ENCODE measurements around the gene MAP2K2. TPM values are rescaled to one million over a fixed set of nuclear protein-coding genes. Genes with fewer than 3 reads are reported as not detected.

The MAP2K2 gene
- total and polyA plus RNA-seq, 2 donors (not counting 1 experiment from before 2014, with no cell fraction given): 138 to 181 TPM

DNA sequence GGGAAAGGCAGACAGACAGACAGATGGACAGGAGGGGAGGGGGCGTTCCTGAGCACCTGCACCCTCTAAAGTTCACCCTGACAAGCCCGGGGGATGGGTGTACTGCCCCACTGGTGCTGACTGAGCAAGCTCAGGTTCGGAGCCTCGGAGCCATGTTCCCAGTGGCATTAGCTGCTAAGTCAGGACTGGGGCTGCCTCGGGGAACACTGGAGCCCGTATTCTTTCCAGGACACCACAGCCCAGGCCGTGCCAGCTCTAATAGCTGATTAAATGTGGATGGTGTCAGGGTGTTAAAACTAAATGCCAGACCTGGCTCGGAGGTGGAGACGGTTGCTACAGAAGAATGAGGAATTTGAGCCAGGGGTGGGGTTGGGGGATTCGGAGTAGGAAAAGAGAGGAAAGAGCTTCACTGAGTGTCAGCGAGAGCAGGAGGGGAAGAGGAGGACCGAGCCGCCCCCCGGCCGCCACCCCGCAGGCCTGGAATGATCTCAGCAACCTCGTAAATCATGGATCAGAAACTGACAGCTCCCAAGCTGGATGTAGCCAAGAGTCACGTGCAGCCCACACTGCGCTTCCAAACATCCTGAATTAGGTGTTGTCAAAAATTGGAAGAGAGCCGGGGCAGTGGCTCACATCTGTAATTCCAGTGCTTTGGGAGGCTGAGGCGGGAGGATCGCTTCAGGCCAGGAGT, 10.4 kb downstream of the MAP2K2 start:
- peaks cover 9% of the 10 kb centered on the region for H4K20me1 ChIP-seq (ENCODE audit: control insufficient read depth, insufficient read depth, low read length, poor library complexity, severe bottlenecking)
- no peaks in the 10 kb centered on the region for H3K27me3 Mint-ChIP-seq
- ChIA-PET POLR2A (interaction anchor here (1.1 kb wide), 1 partner anchor 125 kb away, joined by 6 read pairs; no protein-coding TSS in a partner anchor), CTCF (no interaction called here)
- peaks cover 0 to 28% of the 10 kb centered on the region in 2 experiments for H3K36me3 ChIP-seq (replicated peaks in 1 of 2; ENCODE audit: control extremely low read depth in 1 of 2, control insufficient read depth in 1 of 2, extremely low read depth in 1 of 2, insufficient read depth in 2 of 2, low read length in 1 of 2)
- no peak overlapping the region for H3K9ac ChIP-seq (ENCODE audit: low read length)
- peaks cover 71% of the 10 kb centered on the region for H3K79me2 ChIP-seq (ENCODE audit: control insufficient read depth, insufficient read depth, low read length)
- WGBS (ENCODE audit: insufficient coverage): 97% methylated on average over 20 of the region's 22 CpGs
- H3K27me3 ChIP-seq (replicated peaks in 1 of 4; ENCODE audit: control extremely low read depth in 1 of 4, control insufficient read depth in 3 of 4, insufficient read depth in 4 of 4, low read length in 3 of 4): no peaks in the 10 kb centered on the region
- no peak for DNase-seq
- no peaks in the 10 kb centered on the region for H3K9me3 Mint-ChIP-seq (ENCODE audit: insufficient read depth)
- H3K4me1 ChIP-seq (ENCODE audit: control insufficient read depth in 2 of 2, insufficient read depth in 2 of 2, low read length in 2 of 2): peaks cover 39 to 52% of the 10 kb centered on the region in 2 donors
- peak overlapping the region in 1 of 2 donors; percentile 84 for H3K27ac ChIP-seq (ENCODE audit: low read length in 2 of 2)
- peak overlapping the region; percentile 69 for H3K27ac Mint-ChIP-seq
- peak overlapping the region; percentile 4 for H3K4me3 Mint-ChIP-seq
- no peak overlapping the region for H3K4me2 ChIP-seq (replicated peaks; ENCODE audit: low read depth, low read length, poor library complexity, severe bottlenecking)
- H3K4me1 Mint-ChIP-seq: peaks cover 59% of the 10 kb centered on the region
- TF ChIP-seq EZH2 (IDR thresholded peaks at IDR 0.05; ENCODE audit: borderline replicate concordance, insufficient read depth, low read depth, low read length, poor library complexity, severe bottlenecking): no peak
- TF ChIP-seq, protein P1, sequence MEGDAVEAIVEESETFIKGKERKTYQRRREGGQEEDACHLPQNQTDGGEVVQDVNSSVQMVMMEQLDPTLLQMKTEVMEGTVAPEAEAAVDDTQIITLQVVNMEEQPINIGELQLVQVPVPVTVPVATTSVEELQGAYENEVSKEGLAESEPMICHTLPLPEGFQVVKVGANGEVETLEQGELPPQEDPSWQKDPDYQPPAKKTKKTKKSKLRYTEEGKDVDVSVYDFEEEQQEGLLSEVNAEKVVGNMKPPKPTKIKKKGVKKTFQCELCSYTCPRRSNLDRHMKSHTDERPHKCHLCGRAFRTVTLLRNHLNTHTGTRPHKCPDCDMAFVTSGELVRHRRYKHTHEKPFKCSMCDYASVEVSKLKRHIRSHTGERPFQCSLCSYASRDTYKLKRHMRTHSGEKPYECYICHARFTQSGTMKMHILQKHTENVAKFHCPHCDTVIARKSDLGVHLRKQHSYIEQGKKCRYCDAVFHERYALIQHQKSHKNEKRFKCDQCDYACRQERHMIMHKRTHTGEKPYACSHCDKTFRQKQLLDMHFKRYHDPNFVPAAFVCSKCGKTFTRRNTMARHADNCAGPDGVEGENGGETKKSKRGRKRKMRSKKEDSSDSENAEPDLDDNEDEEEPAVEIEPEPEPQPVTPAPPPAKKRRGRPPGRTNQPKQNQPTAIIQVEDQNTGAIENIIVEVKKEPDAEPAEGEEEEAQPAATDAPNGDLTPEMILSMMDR (IDR thresholded peaks at IDR 0.05): no peak
- no peak overlapping the region for H2AFZ ChIP-seq (ENCODE audit: insufficient read depth, low read depth, low read length, poor library complexity, severe bottlenecking)
- no peak for ATAC-seq (ENCODE audit: low read depth)
- H3K4me3 ChIP-seq (ENCODE audit: control extremely low read depth in 1 of 5, extremely low read depth in 1 of 5, insufficient read depth in 1 of 5, low read depth in 2 of 5, low read length in 4 of 5): no peak overlapping the region
- peaks cover 0 to 3% (median 0%) of the 10 kb centered on the region in 3 donors for H3K9me3 ChIP-seq (ENCODE audit: control extremely low read depth in 1 of 3, control insufficient read depth in 2 of 3, insufficient read depth in 1 of 3, low read length in 2 of 3)
- intact Hi-C loops (cut with micrococcal nuclease): no loop called here

DNA sequence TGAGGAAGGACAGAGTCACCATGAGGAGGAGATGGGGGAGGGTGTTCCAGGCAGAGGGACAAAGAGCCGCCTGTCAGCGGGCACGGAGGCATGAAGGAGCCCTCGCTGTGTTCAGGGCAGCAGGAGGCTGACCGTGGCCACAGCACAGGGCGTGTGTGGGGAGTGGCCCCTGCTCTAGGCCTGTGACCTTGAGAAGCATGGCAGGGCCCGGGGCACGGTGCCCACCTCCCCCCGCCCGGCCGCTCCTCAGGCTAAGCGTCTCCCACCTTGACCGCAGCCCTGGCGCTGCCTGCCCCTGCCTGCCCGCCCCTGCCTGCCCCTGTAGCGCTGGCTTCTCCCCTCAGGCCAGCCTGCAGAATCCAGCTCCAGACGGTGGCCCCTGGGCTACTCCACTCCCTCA, 11.6 kb downstream of the MAP2K2 start:
- WGBS (ENCODE audit: insufficient coverage): 98% methylated on average over 17 of the region's 17 CpGs
- DNase-seq (no peak), ATAC-seq (ENCODE audit: low read depth) (no peak)
- H3K36me3 ChIP-seq (replicated peaks in 1 of 2; ENCODE audit: control extremely low read depth in 1 of 2, control insufficient read depth in 1 of 2, extremely low read depth in 1 of 2, insufficient read depth in 2 of 2, low read length in 1 of 2): peaks cover 0 to 26% of the 10 kb centered on the region in 2 experiments
- no peak overlapping the region for H3K4me2 ChIP-seq (replicated peaks; ENCODE audit: low read depth, low read length, poor library complexity, severe bottlenecking)
- no peaks in the 10 kb centered on the region for H3K27me3 ChIP-seq (replicated peaks in 1 of 4; ENCODE audit: control extremely low read depth in 1 of 4, control insufficient read depth in 3 of 4, insufficient read depth in 4 of 4, low read length in 3 of 4)
- H3K9ac ChIP-seq (ENCODE audit: low read length): no peak overlapping the region
- H4K20me1 ChIP-seq (ENCODE audit: control insufficient read depth, insufficient read depth, low read length, poor library complexity, severe bottlenecking): no peaks in the 10 kb centered on the region
- POLR2A ChIA-PET: interaction anchor here (0.5 to 0.7 kb wide), 2 partner anchors 27 to 127 kb away, joined by 3 to 4 read pairs; no protein-coding TSS in a partner anchor
- H3K9me3 ChIP-seq (ENCODE audit: control extremely low read depth in 1 of 3, control insufficient read depth in 2 of 3, insufficient read depth in 1 of 3, low read length in 2 of 3): peaks cover 0 to 3% (median 0%) of the 10 kb centered on the region in 3 donors
- Mint-ChIP-seq H3K27me3 (no peaks in the 10 kb centered on the region), H3K4me1 (peaks cover 65% of the 10 kb centered on the region), H3K4me3 (no peak overlapping the region), H3K9me3 (ENCODE audit: insufficient read depth) (no peaks in the 10 kb centered on the region), H3K27ac (peak overlapping the region; percentile 50)
- peak overlapping the region in 1 of 2 donors; percentile 48 for H3K27ac ChIP-seq (ENCODE audit: low read length in 2 of 2)
- H3K4me1 ChIP-seq (ENCODE audit: control insufficient read depth in 2 of 2, insufficient read depth in 2 of 2, low read length in 2 of 2): peaks cover 45 to 64% of the 10 kb centered on the region in 2 donors
- peaks cover 59% of the 10 kb centered on the region for H3K79me2 ChIP-seq (ENCODE audit: control insufficient read depth, insufficient read depth, low read length)
- H3K4me3 ChIP-seq (ENCODE audit: control extremely low read depth in 1 of 5, extremely low read depth in 1 of 5, insufficient read depth in 1 of 5, low read depth in 2 of 5, low read length in 4 of 5): no peak overlapping the region
- CTCF ChIA-PET: no interaction called here
- TF ChIP-seq, protein P1 (IDR thresholded peaks at IDR 0.05): no peak
- TF ChIP-seq EZH2 (IDR thresholded peaks at IDR 0.05; ENCODE audit: borderline replicate concordance, insufficient read depth, low read depth, low read length, poor library complexity, severe bottlenecking): no peak
- no peak overlapping the region for H2AFZ ChIP-seq (ENCODE audit: insufficient read depth, low read depth, low read length, poor library complexity, severe bottlenecking)
- intact Hi-C loops (cut with micrococcal nuclease): no loop called here

Data from B cell (primary cell).